CD4-positive, CD25-positive, alpha-beta regulatory T cell (primary cell): ENCODE data around the gene RFX4. TPM values are rescaled to one million over a fixed set of nuclear protein-coding genes. Genes with fewer than 3 reads are reported as not detected.

ENCODE experiments used
- ATAC-seq, 2 donors: fragments of 150-1000 bp; cut with Tn5 transposase; one replicate each; pipeline ENCODE4 v1.10.0; 2021; ENCODE audit warnings: low read depth in 2 of 2, moderate number of reproducible peaks in 2 of 2, moderate library complexity in 1 of 2
- DNase-seq, 3 donors: peaks; one replicate each; pipeline versions ENCODE4 v3.0.0 to v3.0.0-alpha.2; 2012 to 2022; ENCODE audit warnings: mixed read lengths in 1 of 3
- H3K27ac ChIP-seq: one replicate; pipeline ENCODE4 v1.7.0; 2013; ENCODE audit warnings: mild to moderate bottlenecking, low read length; ENCODE audit not compliant: insufficient read depth, poor library complexity, severe bottlenecking
- H3K27me3 ChIP-seq: one replicate; pipeline ENCODE4 v1.7.0; 2013; ENCODE audit warnings: low read length; ENCODE audit not compliant: control insufficient read depth, insufficient read depth
- H3K36me3 ChIP-seq: one replicate; pipeline ENCODE4 v1.7.0; 2013; ENCODE audit warnings: mild to moderate bottlenecking, low read length, moderate library complexity; ENCODE audit not compliant: control insufficient read depth, insufficient read depth
- H3K4me1 ChIP-seq: 2 replicates; pipeline ENCODE4 v1.7.0; 2013; ENCODE audit warnings: mild to moderate bottlenecking, low read length; ENCODE audit not compliant: insufficient read depth, control insufficient read depth, poor library complexity, severe bottlenecking
- H3K4me3 ChIP-seq: one replicate; pipeline ENCODE4 v1.7.0; 2013; ENCODE audit warnings: low read depth, mild to moderate bottlenecking, low read length, moderate library complexity
- H3K9me3 ChIP-seq, 2 experiments: 1 replicate in 1 of 2; 2 replicates in 1 of 2; pipeline ENCODE4 v1.7.0; 2013; ENCODE audit warnings: low read length in 2 of 2, mild to moderate bottlenecking in 1 of 2, moderate library complexity in 1 of 2; ENCODE audit not compliant: control insufficient read depth in 2 of 2
- H3K27ac Mint-ChIP-seq, 3 donors: one replicate each; pipeline ENCODE4 v1.8.0; 2020 to 2022; ENCODE audit warnings: mild to moderate bottlenecking in 3 of 3, mixed read lengths in 3 of 3, moderate library complexity in 2 of 3
- H3K27me3 Mint-ChIP-seq: one replicate; pipeline ENCODE4 v1.8.0; 2022; ENCODE audit warnings: mild to moderate bottlenecking, mixed read lengths
- H3K36me3 Mint-ChIP-seq: one replicate; pipeline ENCODE4 v1.8.0; 2020; ENCODE audit warnings: mixed read lengths
- H3K4me1 Mint-ChIP-seq, 4 donors: one replicate each; pipeline ENCODE4 v1.8.0; 2020 to 2022; ENCODE audit warnings: mixed read lengths in 4 of 4, mild to moderate bottlenecking in 1 of 4
- H3K4me3 Mint-ChIP-seq, 4 donors: one replicate each; pipeline ENCODE4 v1.8.0; 2020 to 2022; ENCODE audit warnings: mild to moderate bottlenecking in 4 of 4, mixed read lengths in 4 of 4, moderate library complexity in 3 of 4
- H3K9me3 Mint-ChIP-seq, 7 donors: one replicate each; pipeline ENCODE4 v1.8.0; 2020 to 2022; ENCODE audit warnings: mixed read lengths in 7 of 7, mild to moderate bottlenecking in 3 of 7, moderate library complexity in 2 of 7
- polyA plus RNA-seq, 4 donors: library from polyadenylated mRNA; unstranded; fragments of 300-500 nt; fragmentation: Illumina TruSeq; gene quantifications; one replicate each; pipeline ENCODE4 v1.2.3, GENCODE V29; 2021
- total RNA-seq: library from RNA; stranded (reverse); gene quantifications from one replicate; pipeline ENCODE4 v1.2.3, GENCODE V29; 2022

RFX4 gene
- total and polyA plus RNA-seq, 5 donors from 2014 or later, result not detected

DNA sequence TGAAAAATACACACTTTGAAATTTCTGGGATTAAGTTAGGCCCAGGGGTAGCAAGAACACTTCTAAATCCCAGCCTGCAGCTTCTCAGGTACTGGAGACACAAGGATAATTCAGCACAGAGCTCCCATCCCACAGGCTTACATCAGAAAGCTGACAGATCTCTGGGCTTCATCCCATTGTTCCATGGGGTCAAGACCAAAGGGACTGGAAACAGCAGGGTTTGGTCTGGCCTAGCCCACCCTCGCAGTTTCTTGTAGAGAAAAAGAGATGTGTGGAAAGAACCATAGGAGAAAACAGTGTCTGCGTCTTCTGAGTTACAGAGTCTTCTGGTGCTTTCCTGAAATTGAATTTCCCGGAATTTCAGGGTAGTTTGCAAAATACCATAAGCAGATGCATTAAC lies 132.1 kb downstream of the RFX4 start:
- H3K4me3 ChIP-seq, result no peak overlapping the region
- H3K27ac Mint-ChIP-seq, result no peak overlapping the region
- no peak overlapping the region for H3K27ac ChIP-seq
- peaks cover 0 to 2% (median 0%) of the 10 kb centered on the region in 7 donors for H3K9me3 Mint-ChIP-seq
- no peaks in the 10 kb centered on the region for H3K27me3 ChIP-seq
- H3K4me3 Mint-ChIP-seq, result no peak overlapping the region
- H3K36me3 ChIP-seq, result no peaks in the 10 kb centered on the region
- H3K36me3 Mint-ChIP-seq, result no peaks in the 10 kb centered on the region
- ATAC-seq (no peak), DNase-seq (no peak)
- peaks cover 35% of the 10 kb centered on the region for H3K27me3 Mint-ChIP-seq
- H3K4me1 ChIP-seq, result no peaks in the 10 kb centered on the region
- no peaks in the 10 kb centered on the region for H3K4me1 Mint-ChIP-seq
- H3K9me3 ChIP-seq, result no peaks in the 10 kb centered on the region

DNA sequence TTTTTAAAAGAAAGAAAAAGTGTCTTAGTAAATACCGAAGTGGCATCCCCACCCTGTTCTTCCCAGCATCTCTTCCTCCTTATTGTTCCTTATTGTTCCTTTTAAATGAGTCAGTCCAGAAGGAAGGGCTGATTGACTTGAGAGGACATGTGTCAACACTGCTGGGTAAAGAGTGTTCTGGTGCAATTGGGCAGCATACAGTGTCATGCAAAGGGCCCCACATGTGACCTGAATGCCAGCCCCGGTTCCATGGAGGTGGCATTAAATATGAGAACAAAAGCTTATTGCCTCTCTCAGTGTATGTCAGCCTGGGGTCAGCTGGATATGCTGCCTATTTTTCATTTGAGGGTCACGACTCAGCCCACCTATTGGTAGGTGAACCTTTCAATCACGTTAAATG lies 132.8 kb downstream of the RFX4 start:
- Mint-ChIP-seq H3K27me3 (peaks cover 33% of the 10 kb centered on the region), H3K36me3 (no peaks in the 10 kb centered on the region), H3K4me3 (no peak overlapping the region), H3K9me3 (peaks cover 0 to 2% (median 0%) of the 10 kb centered on the region in 7 donors), H3K27ac (no peak overlapping the region), H3K4me1 (no peaks in the 10 kb centered on the region)
- Histone ChIP-seq H3K27ac (no peak overlapping the region), H3K4me1 (no peaks in the 10 kb centered on the region), H3K9me3 (no peaks in the 10 kb centered on the region), H3K4me3 (no peak overlapping the region), H3K27me3 (no peaks in the 10 kb centered on the region), H3K36me3 (no peaks in the 10 kb centered on the region)
- ATAC-seq (no peak), DNase-seq (no peak)

- Mint-ChIP-seq H3K4me3 (no peak overlapping the region), H3K36me3 (no peaks in the 10 kb centered on the region), H3K4me1 (no peaks in the 10 kb centered on the region), H3K27ac (no peak overlapping the region), H3K9me3 (peaks cover 0 to 2% (median 0%) of the 10 kb centered on the region in 7 donors), H3K27me3 (peaks cover 26% of the 10 kb centered on the region)
- ATAC-seq (no peak), DNase-seq (no peak)
- Histone ChIP-seq H3K27me3 (no peaks in the 10 kb centered on the region), H3K4me1 (no peaks in the 10 kb centered on the region), H3K9me3 (no peaks in the 10 kb centered on the region), H3K36me3 (no peaks in the 10 kb centered on the region), H3K27ac (no peak overlapping the region), H3K4me3 (no peak overlapping the region)
Observed at GRCh38 chr12:106717673-106718072, 134.9 kb downstream of the RFX4 start.

GRCh38 chr12:106719879-106720278 lies 137.1 kb downstream of the RFX4 start:
- no peak overlapping the region for H3K4me3 ChIP-seq

GRCh38 chr12:106720696-106721095 lies 137.9 kb downstream of the RFX4 start:
- Mint-ChIP-seq H3K27ac (no peak overlapping the region), H3K4me3 (no peak overlapping the region), H3K27me3 (peaks cover 17% of the 10 kb centered on the region), H3K4me1 (no peaks in the 10 kb centered on the region), H3K36me3 (no peaks in the 10 kb centered on the region), H3K9me3 (peaks cover 0 to 2% (median 0%) of the 10 kb centered on the region in 7 donors)
- Histone ChIP-seq H3K27me3 (no peaks in the 10 kb centered on the region), H3K4me1 (no peaks in the 10 kb centered on the region), H3K9me3 (no peaks in the 10 kb centered on the region), H3K27ac (no peak overlapping the region), H3K36me3 (no peaks in the 10 kb centered on the region), H3K4me3 (no peak overlapping the region)
- no peak for ATAC-seq
- no peak for DNase-seq

More at GRCh38 chr12:106719879-106720278, 137.1 kb downstream of the RFX4 start:
- no peaks in the 10 kb centered on the region for H3K9me3 ChIP-seq
- no peaks in the 10 kb centered on the region for H3K27me3 ChIP-seq
- no peaks in the 10 kb centered on the region for H3K4me1 ChIP-seq
- Mint-ChIP-seq H3K9me3 (peaks cover 0 to 2% (median 0%) of the 10 kb centered on the region in 7 donors), H3K4me1 (no peaks in the 10 kb centered on the region), H3K27me3 (peaks cover 17% of the 10 kb centered on the region), H3K27ac (no peak overlapping the region), H3K4me3 (no peak overlapping the region), H3K36me3 (no peaks in the 10 kb centered on the region)
- no peaks in the 10 kb centered on the region for H3K36me3 ChIP-seq
- no peak for DNase-seq
- ATAC-seq, result no peak
- H3K27ac ChIP-seq, result no peak overlapping the region

DNA sequence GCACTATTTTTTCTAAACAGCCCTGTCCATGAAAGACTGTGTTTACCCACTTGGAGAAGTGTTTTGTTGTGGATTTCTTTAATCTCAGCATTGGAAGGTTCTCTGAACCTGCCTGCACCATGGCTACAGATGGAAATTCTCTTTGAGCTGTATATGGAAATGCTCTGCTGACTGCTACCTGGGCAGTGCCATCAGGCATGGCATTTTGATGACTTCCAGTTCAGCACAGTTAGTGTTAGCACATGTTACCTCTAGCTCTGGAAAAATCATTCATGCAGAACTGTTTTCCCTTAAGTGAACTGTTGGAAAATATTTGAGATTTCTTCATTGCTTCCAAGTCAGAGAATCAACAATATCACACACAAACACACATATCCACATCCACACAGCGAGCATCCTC lies 139.1 kb downstream of the RFX4 start:
- Histone ChIP-seq H3K36me3 (no peaks in the 10 kb centered on the region), H3K27me3 (no peaks in the 10 kb centered on the region), H3K4me3 (no peak overlapping the region), H3K4me1 (no peaks in the 10 kb centered on the region), H3K9me3 (no peaks in the 10 kb centered on the region), H3K27ac (no peak overlapping the region)
- no peak overlapping the region for H3K27ac Mint-ChIP-seq
- ATAC-seq (no peak), DNase-seq (no peak)
- H3K4me3 Mint-ChIP-seq, result no peak overlapping the region
- no peaks in the 10 kb centered on the region for H3K4me1 Mint-ChIP-seq
- peaks cover 6% of the 10 kb centered on the region for H3K27me3 Mint-ChIP-seq
- H3K9me3 Mint-ChIP-seq, result peaks cover 0 to 2% (median 0%) of the 10 kb centered on the region in 7 donors
- H3K36me3 Mint-ChIP-seq, result no peaks in the 10 kb centered on the region

- Mint-ChIP-seq H3K4me3 (no peak overlapping the region), H3K36me3 (no peaks in the 10 kb centered on the region)
- ATAC-seq, result no peak
Observed at GRCh38 chr12:106722837-106723236, 140.0 kb downstream of the RFX4 start.

DNA sequence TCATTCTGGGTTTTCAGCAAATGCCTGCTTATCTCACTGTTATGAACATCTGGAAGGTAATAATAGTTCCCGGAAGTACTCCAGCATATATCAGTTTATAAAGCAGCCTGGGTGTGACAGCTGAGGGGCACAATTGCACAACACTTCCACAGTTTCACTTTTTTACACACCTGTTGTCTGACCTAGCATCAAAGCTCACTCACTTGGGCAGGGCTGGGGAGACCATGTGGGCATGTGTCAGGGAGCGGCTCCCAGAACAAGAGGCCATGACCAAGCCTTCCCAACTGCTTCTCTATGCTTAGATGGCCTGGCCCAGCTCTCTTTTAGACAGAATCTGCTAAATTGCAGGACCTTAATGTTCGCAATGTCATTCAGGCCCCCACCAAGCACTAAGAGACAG lies 140.6 kb downstream of the RFX4 start:
- no peak for ATAC-seq
- no peaks in the 10 kb centered on the region for H3K9me3 Mint-ChIP-seq

More at GRCh38 chr12:106722837-106723236, 140.0 kb downstream of the RFX4 start:
- Mint-ChIP-seq H3K9me3 (no peaks in the 10 kb centered on the region), H3K27me3 (peaks cover 10% of the 10 kb centered on the region), H3K27ac (no peak overlapping the region), H3K4me1 (no peaks in the 10 kb centered on the region)
- no peak for DNase-seq
- Histone ChIP-seq H3K4me1 (no peaks in the 10 kb centered on the region), H3K27ac (no peak overlapping the region), H3K9me3 (no peaks in the 10 kb centered on the region), H3K36me3 (no peaks in the 10 kb centered on the region), H3K4me3 (no peak overlapping the region), H3K27me3 (no peaks in the 10 kb centered on the region)

More for the DNA sequence above, 140.6 kb downstream of the RFX4 start:
- H3K27me3 ChIP-seq, result no peaks in the 10 kb centered on the region
- no peaks in the 10 kb centered on the region for H3K9me3 ChIP-seq
- H3K36me3 ChIP-seq, result no peaks in the 10 kb centered on the region
- H3K4me3 ChIP-seq, result no peak overlapping the region
- Mint-ChIP-seq H3K4me1 (no peaks in the 10 kb centered on the region), H3K4me3 (no peak overlapping the region), H3K36me3 (no peaks in the 10 kb centered on the region), H3K27ac (no peak overlapping the region), H3K27me3 (peaks cover 12% of the 10 kb centered on the region)
- no peaks in the 10 kb centered on the region for H3K4me1 ChIP-seq
- no peak overlapping the region for H3K27ac ChIP-seq
- DNase-seq, result no peak
